M059J (cell line): Measurements from ENCODE around the gene AATK. TPM values are rescaled to one million over a fixed set of nuclear protein-coding genes. Genes with fewer than 3 reads are reported as not detected.

Experiments
- DNase-seq: peaks from one replicate; pipeline ENCODE4 v3.0.0-alpha.2; 2012; ENCODE audit warnings: low read depth
- total RNA-seq: library from RNA; depleted of rRNA; stranded (reverse); fragments of >200 nt; shearing (Covaris generic); gene quantifications from 2 replicates; pipeline ENCODE4 v1.2.3, GENCODE V29; 2014

AATK gene
- total RNA-seq, 1 experiment from 2014 or later: not detected

DNA sequence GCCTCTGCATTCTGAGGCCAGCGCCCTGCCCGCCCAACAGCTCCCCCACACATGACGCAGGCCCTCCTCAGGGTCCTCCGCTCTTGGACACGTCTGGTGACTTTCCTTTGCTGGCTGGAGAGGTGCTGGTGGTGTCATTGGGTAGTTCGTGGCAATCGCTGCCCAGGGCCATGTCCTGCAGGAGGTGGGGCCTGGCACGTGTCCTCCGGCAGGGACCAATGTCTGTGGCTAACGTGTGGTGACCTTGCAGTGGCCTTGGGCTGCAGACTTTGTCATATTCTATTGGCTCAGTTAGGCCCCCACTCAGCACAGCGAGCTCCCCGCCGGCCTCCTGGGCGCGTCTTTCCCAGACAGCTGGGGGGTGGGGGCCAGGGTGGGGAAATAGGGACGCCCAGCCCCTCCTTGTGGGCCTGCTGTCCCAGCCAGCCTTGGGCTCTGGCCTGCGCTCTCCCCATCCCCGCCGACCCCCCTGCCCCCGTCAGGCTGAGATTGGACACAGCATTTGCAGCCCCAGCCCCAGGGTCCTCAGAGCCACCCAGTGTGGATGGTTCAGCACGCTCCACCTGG lies 52.8 kb downstream of the AATK start:
- no peak for DNase-seq

DNA sequence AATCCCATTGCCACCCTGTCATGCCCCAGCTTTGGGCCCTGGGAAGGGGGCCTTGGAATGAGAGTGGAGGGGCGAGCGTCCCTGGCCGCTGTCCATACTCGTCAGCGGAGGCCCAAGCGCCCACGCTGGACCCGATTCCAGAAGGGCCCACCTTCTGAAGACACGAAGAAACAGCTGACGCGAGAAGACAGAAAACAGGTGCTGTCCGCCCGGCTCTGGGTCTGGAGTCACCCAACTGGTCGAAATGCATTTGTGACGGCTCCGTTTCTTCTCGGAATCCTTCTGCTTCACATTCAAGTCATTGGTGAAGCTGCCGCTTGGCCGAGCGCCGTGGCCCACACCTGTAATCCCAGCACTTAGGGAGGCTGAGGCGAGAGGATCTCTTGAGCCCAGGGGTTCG lies 53.6 kb downstream of the AATK start:
- no peak for DNase-seq

GRCh38 chr17:81111066-81111465 lies 55.0 kb downstream of the AATK start:
- no peak for DNase-seq

DNA sequence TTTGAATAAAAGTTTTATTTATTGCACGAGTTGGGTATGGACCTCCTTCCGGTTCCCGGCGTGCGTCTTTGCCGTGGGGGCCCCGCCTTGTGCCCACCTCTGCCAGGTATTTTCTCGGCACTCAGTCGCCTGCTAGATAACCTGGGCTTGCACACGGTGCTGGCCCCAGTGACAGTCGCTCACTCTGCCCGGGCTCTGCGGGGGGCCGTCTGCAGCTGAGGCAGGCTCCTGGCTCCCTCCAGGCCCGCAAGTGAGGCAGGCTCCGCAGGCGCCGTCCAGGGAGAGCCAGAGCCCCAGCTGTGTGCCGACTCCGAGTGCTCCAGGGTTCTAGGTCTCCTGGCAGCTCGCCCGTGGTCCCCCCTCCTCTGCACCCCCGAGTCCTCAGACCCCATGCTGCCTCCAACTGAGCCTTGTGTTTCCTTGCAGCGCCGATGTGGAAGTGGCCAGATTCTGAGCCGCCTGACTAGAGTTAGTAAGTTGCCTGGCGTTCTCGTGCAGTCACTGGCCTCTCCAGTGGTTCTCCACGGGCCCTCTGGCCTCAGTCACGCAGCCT lies 55.5 kb downstream of the AATK start:
- no peak for DNase-seq

DNA sequence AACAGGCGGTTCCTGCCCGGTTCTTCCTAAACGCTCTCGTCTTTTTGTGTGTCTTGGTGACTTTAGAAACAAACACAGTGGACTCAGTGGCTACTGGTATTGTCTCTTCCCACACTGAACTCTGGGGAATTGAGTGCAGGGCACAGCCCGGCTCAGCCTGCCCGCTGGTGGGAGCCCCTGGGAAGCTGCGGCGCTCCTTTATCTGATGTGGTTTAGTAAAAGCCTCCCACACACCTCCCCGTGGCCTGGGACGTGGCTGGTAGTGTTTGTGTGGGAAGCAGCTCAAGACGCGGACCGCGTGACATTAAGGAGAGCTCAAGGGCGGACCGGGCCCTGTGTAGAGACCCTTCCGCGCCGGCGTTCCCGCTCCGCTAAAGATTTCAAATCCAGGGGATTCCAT lies 56.1 kb downstream of the AATK start:
- no peak for DNase-seq

- DNase-seq: no peak
These were observed 57.8 kb downstream of the AATK start for GRCh38 chr17:81108220-81108619.

DNA sequence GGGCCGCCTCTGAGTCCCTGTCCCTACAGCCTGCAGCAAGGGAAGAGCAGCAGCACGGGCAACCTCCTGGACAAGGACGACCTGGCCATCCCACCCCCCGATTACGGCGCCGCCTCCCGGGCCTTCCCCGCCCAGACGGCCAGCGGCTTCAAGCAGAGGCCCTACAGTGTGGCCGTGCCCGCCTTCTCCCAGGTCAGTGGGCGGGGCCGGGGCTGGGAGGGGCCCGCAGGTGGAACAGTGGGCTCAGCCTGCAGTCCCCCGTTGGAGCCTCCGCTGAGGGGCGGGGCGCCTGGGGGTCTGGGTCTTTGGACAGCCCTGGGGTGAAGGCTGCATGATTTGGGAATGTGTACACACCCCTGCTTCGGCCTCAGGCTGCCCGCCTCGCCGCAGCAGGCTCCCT lies 59.3 kb downstream of the AATK start:
- DNase-seq: no peak

GRCh38 chr17:81103379-81103778 lies 62.6 kb downstream of the AATK start:
- no peak for DNase-seq

DNA sequence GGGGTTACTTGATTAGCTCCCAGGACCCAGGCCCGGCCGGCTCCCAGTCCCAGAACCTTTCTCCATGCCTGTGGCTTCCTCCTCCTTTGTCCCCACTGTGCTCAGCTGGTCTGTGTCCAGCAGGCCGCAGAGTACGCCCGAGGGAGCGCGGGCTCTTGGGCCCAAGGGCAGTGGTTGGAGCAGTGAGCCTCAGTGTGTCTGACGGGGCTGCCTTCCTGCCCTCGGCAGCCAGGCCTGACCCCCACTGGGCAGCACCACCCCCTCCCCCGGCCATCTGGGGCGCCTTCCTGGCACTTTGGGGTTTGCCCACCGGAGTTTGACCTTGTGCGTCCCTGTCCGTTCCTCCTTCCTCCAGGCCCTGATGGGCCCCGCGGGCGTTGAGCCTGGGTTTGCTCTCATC lies 63.2 kb downstream of the AATK start:
- DNase-seq: no peak

DNA sequence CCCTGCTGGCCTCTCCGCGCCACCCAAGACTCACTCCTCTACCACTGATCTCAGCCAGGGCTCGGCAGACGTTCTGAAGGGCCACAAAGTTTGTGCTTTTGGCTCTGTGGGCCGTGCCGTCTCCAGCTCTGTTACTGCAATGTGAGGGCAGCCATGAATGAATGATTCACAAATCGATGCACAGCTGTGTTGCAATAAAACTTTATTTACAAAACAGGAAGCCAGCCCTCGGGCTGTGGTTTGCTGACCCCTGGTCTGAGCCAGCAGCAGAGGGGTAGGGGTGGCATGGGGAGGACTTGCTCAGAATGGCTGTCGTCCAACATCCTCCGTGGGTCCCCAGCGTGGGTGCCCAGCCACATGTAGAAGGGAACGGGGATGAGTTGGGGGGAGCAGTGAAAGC lies 63.7 kb downstream of the AATK start:
- DNase-seq: no peak

DNA sequence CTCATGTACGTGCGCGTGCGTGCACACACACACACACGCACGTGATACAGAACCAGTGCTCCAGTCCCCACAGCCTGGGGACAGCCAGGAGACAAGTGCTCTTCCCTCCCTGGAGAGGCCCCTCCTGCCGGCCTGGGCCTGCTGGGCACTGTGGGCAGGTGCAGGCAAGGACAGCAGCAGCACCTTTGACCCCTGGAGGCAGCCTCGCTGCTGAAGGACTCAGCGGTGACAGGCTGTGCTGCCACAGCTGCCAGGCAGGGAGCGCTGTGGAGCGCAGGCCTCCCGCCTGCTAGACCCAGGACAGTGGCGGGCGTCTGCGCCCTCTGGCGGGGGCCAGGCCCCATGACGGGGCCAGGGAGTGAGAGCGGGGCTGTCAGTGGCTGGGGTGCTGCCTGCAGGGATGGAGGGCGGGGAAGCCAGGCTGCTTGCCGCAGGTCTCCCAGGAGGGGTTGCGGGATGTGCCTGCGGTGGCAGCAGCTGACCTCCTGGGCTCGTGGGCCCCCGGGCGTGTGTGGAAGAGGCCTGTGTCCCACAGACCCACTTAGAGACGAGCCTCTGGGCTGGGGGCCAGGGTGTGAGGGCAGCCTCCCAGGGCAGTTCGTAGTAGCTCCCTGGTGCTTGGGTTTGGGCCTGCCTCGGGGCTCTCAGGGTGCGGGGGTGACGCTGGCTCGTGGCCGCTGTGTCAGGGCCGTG lies 64.3 kb downstream of the AATK start:
- peak; percentile 63 for DNase-seq

DNA sequence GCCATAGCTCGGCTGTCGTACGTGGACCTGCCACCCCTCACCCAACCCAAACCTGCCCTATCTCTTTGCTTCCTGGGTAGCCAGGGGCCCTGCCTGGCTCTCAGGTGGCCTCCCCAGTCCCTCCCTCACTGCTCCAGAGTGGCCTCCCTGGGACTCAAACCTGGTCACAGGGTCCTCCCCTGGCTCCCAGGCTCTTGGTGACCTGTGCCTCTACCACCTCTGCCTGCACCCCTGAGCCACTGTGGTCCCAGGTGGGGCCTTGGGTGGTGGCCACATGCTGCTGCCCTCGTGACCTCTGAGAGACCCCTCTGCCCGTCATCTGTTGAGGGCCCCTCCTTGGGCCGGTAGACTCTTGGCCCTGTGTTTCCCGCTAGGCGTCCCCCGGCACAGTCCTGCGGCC lies 65.4 kb downstream of the AATK start:
- no peak for DNase-seq

- DNase-seq: no peak
These were observed 66.1 kb downstream of the AATK start for GRCh38 chr17:81099888-81100287.

GRCh38 chr17:81097943-81098308 lies 68.1 kb downstream of the AATK start:
- DNase-seq: peak; percentile 86

- peak; percentile 72 for DNase-seq
These were observed 68.7 kb downstream of the AATK start for GRCh38 chr17:81097134-81097942.

- DNase-seq: peak; percentile 27
These were observed 69.3 kb downstream of the AATK start for GRCh38 chr17:81096741-81097133.

DNA sequence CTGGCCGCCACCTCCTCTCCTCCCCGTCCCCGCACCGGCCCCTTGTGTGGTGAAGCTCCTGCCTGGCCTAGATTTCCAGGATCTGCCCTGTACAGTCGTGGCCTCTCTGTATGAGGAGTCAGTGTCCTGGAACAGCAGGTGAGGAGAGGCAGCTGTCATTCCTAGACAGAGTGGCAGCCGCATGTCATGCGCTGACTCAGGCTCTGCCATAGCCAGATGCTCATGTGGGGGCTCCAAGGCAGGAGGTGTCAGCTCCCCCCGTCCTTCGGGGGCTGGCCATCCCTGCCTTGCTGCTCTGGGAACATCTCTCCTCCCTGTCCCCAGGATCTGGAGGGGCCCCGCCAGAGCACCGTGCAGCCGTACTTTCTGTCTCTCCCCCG lies 70.6 kb downstream of the AATK start:
- DNase-seq: no peak

DNA sequence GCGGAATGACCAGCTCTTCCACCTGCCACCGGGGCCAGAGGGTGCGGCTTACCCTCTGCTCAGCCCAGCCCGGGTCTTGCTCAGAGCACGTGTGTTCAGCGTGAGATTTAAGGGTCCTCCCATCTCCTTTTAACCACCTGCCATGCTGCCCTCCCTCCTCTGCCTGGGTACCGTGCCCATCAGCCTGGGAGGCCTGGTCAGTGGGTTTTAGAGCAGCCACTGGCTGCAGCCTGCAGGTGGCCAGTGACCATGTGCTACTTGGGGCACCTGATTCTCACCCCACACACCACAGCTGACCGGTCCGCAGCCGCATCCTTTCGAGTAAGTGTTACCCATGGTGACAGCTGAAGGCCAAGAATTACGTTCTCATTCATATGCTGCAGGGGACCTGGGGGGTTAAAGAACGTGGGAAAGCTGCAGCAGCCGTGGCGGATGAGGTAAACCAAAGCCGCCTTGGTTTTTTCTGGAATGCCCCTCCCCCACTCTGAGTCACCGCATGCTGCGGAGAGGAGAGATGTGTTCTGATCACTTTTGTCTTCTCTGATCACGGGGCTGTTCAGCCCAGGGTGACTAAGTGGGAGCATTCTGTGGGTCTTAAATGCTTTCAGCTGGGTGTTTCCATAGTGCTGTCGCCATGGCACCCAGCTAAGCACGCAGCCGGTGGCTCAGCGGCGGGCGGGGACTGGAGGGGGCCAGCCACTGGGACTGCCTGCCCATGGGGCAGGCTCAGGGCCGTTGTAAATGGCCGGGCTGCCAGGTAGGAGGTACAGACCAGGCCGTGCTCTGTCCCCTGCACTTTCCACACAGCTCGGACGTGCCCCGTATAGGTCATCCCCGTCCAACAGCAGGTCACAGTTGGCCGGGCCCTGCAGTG lies 71.3 kb downstream of the AATK start:
- peak; percentile 100 for DNase-seq

DNA sequence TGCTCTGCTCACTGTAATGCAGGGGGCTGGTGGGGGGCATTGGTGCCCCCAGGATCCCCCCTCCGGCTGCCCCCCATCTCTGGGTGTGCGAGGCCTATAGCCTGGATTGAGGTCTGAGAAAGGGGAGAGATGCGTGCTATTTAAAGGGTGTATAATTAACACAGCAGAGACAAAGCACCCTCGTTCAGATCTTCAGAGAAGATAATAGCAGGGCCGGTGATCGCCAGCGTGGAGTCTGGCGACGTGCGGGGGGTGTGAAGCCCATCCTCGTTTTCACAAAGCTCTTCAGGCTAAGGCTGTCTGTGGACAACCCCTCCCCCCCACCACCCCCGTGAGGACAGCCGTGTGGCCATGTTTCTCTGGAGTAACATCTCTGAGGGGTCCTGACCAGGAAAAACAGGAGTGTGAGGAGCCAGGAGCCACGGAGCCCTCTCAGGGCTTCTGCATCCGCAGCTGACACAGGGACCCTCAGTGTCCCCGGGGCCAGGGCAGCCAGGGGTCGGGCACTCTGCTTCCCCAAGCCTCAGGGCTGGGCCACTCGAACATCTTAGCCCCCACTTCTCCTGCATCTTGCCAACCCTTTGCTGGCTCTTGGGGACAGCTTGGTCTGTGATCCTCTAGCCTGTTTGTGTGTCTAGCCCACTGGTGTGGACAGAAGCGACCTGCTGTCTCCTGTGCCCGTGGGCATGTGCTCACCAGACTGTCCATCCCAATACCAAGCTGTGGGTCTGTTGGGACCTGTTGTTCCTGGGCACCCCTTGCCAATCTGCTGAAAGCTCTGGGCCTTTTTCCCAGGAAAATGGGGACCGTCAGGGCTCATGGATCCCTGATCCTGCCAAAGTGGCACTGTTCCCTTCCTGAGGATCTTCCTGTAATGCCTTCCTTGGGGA lies 72.2 kb downstream of the AATK start:
- no peak for DNase-seq

DNA sequence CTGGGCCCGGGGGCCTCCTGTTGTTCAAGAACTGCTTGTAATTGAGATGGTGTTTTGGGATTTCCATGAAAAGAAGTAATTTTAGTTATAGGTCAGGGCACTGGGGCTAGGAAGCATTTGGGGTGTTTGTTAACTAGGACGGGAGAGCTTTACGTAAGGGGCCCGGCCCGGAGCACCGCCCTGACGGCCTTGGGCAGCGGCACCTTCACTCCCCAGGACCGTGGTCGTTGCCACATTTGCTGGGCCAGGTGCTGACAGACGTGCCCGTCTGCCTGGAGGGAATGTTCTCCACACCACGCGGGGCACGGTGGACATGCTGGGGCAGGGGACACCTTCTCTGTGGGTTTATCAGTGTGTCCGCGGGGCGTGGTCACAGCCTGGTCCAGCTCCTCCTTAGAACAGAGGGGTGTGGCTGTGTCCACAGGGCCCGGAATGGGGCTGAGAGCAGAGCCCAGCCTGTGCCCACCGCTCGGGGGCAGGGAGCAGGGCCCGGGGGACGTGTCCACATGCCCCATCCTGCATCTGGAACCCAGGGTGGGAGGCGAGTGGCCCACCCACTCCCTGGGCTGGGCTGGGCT lies 73.4 kb downstream of the AATK start:
- no peak for DNase-seq
